OCI-LY3 (cell line): ENCODE data around the gene SEPHS1.

Experiments
- H2AFZ ChIP-seq: fragments of 200-600, 300-600 bp; shearing (Covaris generic); 2 replicates; pipeline ENCODE4 v1.6.0; 2014; ENCODE audit warnings: antibody characterized with exemption, low read depth, low read length
- H3K27ac ChIP-seq: fragments of 200-600, 300-600 bp; sonication (generic); 2 replicates; pipeline ENCODE4 v1.5.1; 2014; ENCODE audit warnings: mild to moderate bottlenecking, low read length, moderate library complexity, mixed read lengths
- H3K27me3 ChIP-seq: fragments of 200-600, 300-600 bp; sonication (generic); 2 replicates; pipeline ENCODE4 v1.6.1; 2014; ENCODE audit warnings: low read depth, low read length, mixed read lengths
- H3K36me3 ChIP-seq: fragments of 200-600, 300-600 bp; sonication (generic); replicated peaks from 2 replicates; pipeline ENCODE3; 2014; ENCODE audit warnings: low read depth, low read length, mixed read lengths
- H3K4me1 ChIP-seq: fragments of 300-600, 200-600 bp; sonication (generic); 2 replicates; pipeline ENCODE4 v1.6.1; 2014; ENCODE audit warnings: low read length, mixed read lengths
- H3K4me2 ChIP-seq: fragments of 200-600, 300-600 bp; sonication (generic); 2 replicates; pipeline ENCODE4 v1.6.1; 2014; ENCODE audit warnings: low read length, mixed read lengths
- H3K4me3 ChIP-seq: fragments of 300-600, 200-600 bp; sonication (generic); 2 replicates; pipeline ENCODE4 v1.5.1; 2014; ENCODE audit warnings: antibody characterized with exemption, mild to moderate bottlenecking, low read length, moderate library complexity
- H3K79me2 ChIP-seq: fragments of 300-600, 200-600 bp; shearing (Covaris generic); 2 replicates; pipeline ENCODE4 v1.6.1; 2014; ENCODE audit warnings: mild to moderate bottlenecking, low read length, mixed read lengths
- H3K9ac ChIP-seq: fragments of 300-600, 200-600 bp; shearing (Covaris generic); 2 replicates; pipeline ENCODE4 v1.6.0; 2014; ENCODE audit warnings: mild to moderate bottlenecking, low read length, moderate library complexity
- H3K9me3 ChIP-seq: fragments of 200-600, 300-600 bp; shearing (Covaris generic); 2 replicates; pipeline ENCODE4 v1.6.1; 2014; ENCODE audit warnings: low read length, mixed read lengths; ENCODE audit not compliant: insufficient read depth
- H4K20me1 ChIP-seq: fragments of 200-600, 300-600 bp; sonication (generic); 2 replicates; pipeline ENCODE4 v1.6.1; 2016; ENCODE audit warnings: low read length, mixed read lengths; ENCODE audit not compliant: insufficient read depth
- EZH2phosphoT487 ChIP-seq: fragments of 200-600 bp; shearing (Covaris generic); IDR thresholded peaks from 2 replicates; pipeline ENCODE4 v1.6.1; 2018; ENCODE audit warnings: antibody characterized with exemption, mixed run types, low read depth
- TF ChIP-seq, protein P1 (sequence below): fragments of 200-600, 300-600 bp; sonication (generic); IDR thresholded peaks from 2 replicates; pipeline ENCODE4 v1.5.1; 2014; ENCODE audit warnings: antibody characterized with exemption, low read length, low read depth

The SEPHS1 gene

DNA sequence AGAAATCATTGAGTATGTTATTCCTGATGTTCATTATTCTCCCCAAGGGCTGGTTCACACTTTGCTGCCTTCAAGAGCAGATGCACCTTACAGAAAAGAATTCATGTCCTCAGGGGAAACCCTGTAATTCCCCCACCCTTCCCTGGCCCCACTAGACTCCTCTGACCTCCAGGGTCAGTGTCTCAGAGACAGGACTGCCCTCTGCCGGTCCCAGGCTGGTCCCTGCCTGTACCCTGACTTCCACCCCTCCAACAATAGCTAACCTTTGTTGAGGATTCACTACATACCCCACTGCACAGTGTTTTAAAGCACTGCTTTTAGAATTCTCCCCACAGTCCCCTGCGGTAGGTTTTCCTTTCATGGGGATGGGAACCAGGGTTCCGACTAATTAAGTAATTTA lies 4.4 kb upstream of the SEPHS1 start:
- Histone ChIP-seq H3K4me3 (peak overlapping the region; percentile 70), H3K36me3 (peaks cover 4% of the 10 kb centered on the region), H3K4me1 (peaks cover 37% of the 10 kb centered on the region), H3K79me2 (peaks cover 18% of the 10 kb centered on the region), H3K9me3 (no peaks in the 10 kb centered on the region), H3K27me3 (no peaks in the 10 kb centered on the region), H4K20me1 (no peaks in the 10 kb centered on the region), H3K9ac (peak overlapping the region; percentile 81), H3K4me2 (peak overlapping the region; percentile 97), H3K27ac (peak overlapping the region; percentile 92), H2AFZ (peak overlapping the region; percentile 84; the same call in 1 of the 2 replicates)
- no peak for TF ChIP-seq EZH2phosphoT487
- TF ChIP-seq, protein P1, sequence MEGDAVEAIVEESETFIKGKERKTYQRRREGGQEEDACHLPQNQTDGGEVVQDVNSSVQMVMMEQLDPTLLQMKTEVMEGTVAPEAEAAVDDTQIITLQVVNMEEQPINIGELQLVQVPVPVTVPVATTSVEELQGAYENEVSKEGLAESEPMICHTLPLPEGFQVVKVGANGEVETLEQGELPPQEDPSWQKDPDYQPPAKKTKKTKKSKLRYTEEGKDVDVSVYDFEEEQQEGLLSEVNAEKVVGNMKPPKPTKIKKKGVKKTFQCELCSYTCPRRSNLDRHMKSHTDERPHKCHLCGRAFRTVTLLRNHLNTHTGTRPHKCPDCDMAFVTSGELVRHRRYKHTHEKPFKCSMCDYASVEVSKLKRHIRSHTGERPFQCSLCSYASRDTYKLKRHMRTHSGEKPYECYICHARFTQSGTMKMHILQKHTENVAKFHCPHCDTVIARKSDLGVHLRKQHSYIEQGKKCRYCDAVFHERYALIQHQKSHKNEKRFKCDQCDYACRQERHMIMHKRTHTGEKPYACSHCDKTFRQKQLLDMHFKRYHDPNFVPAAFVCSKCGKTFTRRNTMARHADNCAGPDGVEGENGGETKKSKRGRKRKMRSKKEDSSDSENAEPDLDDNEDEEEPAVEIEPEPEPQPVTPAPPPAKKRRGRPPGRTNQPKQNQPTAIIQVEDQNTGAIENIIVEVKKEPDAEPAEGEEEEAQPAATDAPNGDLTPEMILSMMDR: peak; percentile 70

DNA sequence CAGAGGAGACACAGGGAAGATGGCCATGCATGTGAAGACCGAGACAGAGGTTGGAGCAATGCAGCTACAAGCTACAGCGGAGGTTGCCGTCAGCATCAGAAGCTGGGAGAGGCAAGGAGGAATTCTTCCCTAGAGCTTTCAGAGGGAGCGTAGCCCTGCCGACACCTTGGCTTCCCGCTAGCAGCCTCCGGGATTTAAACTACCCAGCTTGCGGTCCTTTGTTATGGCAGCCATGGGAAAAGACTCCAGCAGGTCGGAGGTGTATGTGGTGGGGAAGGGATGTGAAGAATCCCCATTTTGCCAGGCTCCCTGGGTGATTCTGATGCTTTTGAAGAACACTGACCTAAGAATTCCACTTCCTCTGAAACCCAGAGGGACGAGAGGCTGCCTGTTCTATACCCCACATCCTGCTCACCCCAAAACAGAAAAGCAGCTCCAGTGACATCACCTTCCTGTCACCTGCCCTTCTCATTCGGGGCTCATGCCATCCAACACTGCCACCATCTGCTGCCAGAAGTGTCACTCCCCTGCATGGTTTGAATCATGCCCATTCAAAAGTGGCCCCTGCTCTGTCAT lies 3.3 kb upstream of the SEPHS1 start:
- no peaks in the 10 kb centered on the region for H3K27me3 ChIP-seq
- H3K4me1 ChIP-seq: peaks cover 37% of the 10 kb centered on the region
- H3K9ac ChIP-seq: peak overlapping the region; percentile 81
- H3K9me3 ChIP-seq: no peaks in the 10 kb centered on the region
- H3K79me2 ChIP-seq: peaks cover 28% of the 10 kb centered on the region
- H4K20me1 ChIP-seq: no peaks in the 10 kb centered on the region
- no peak overlapping the region for H2AFZ ChIP-seq
- TF ChIP-seq EZH2phosphoT487: no peak
- TF ChIP-seq, protein P1: peak; percentile 44
- H3K4me3 ChIP-seq: peak overlapping the region; percentile 70
- H3K4me2 ChIP-seq: peak overlapping the region; percentile 97
- H3K36me3 ChIP-seq: peaks cover 4% of the 10 kb centered on the region
- H3K27ac ChIP-seq: peak overlapping the region; percentile 92

DNA sequence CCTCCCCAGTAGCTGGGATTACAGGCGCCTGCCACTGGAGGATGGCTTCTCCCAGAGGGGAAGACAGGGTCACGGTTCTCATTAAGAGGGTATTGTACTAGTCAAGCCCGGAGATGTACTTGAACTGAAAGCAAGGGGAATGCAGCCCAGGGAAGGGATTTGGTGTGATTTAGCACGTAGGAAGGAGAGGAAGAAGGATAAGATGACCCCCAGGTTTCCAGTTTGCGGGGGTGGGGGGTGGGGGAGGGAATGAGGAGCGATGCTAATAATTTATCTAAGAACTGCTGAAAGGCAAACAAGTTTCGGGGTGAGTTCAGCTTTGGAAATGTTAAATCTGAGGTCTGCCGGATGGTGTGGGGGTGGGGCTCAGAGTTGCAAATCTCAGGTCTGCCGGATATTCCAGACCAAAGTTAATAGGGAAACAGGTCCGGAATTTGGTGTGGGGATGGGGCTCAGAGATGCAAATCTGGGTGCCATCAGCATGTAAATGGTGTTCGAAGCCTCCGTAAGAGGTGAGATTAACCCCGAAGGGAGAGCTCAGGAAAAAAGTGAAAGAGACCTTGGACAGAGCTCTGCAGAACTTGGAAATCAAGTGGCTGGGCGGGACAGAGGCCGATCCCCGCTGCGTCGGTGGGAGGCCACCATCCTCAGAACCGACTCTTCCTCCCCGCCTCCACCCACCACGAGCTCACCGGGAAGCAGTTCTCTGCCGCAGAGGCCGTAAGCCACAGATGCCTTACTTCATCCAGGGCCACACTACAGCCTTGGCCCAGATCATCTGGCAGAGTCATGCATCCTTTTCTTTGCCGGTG lies 1.6 kb upstream of the SEPHS1 start:
- H3K9ac ChIP-seq: peak overlapping the region; percentile 88
- H3K27me3 ChIP-seq: no peaks in the 10 kb centered on the region
- no peaks in the 10 kb centered on the region for H3K9me3 ChIP-seq
- H3K36me3 ChIP-seq: peaks cover 10% of the 10 kb centered on the region
- H3K4me2 ChIP-seq: peak overlapping the region; percentile 97
- H2AFZ ChIP-seq: no peak overlapping the region
- H4K20me1 ChIP-seq: no peaks in the 10 kb centered on the region
- peaks cover 46% of the 10 kb centered on the region for H3K79me2 ChIP-seq
- peak overlapping the region; percentile 91 for H3K27ac ChIP-seq
- peak overlapping the region; percentile 80 for H3K4me3 ChIP-seq
- TF ChIP-seq EZH2phosphoT487: no peak
- TF ChIP-seq, protein P1: no peak
- H3K4me1 ChIP-seq: peaks cover 50% of the 10 kb centered on the region

DNA sequence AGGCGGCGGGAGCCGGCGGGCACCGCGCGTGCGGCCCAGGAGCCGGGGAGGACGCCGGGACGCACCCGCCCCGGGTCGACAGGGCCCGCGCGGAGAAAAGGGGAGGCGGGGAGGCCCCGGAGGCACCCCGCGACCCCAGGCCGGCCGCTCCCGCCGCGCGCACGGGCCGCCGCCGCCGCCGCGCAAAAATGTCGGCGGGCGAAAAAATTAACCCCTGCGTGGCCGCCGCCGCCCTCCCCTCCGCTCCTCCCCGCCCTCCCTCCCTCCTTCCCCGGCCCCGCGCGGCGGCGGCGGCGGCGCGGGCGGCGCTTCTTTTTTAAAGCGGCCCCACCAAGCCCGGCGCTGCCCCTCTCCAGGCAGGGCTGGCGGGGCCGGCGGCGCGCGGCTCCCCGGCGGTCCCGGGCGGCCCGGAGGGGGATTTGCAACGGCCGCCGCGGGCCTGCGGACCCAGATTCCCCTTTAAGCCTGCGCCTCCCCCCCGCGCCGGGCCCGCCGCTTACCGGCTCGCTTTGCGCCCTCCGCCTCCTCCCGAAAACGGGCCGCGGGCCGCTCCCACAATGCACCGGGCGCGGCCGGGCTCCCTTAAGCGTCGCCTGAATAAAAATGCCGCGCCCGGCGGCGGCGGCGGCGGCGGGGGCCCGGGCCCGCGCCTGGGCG lies 465 bp downstream of the SEPHS1 start:
- no peak overlapping the region for H2AFZ ChIP-seq

More for the DNA sequence above, 465 bp downstream of the SEPHS1 start:
- peak overlapping the region; percentile 86 for H3K27ac ChIP-seq
- peak overlapping the region; percentile 97 for H3K9ac ChIP-seq
- H3K27me3 ChIP-seq: no peaks in the 10 kb centered on the region
- peaks cover 43% of the 10 kb centered on the region for H3K4me1 ChIP-seq
- no peak overlapping the region for H3K4me2 ChIP-seq
- TF ChIP-seq EZH2phosphoT487: no peak
- TF ChIP-seq, protein P1: no peak
- H3K9me3 ChIP-seq: no peaks in the 10 kb centered on the region
- peak overlapping the region; percentile 89 for H3K4me3 ChIP-seq
- H4K20me1 ChIP-seq: no peaks in the 10 kb centered on the region
- peaks cover 66% of the 10 kb centered on the region for H3K79me2 ChIP-seq
- H3K36me3 ChIP-seq: peaks cover 25% of the 10 kb centered on the region
